GM21367 (cell line): ENCODE data around the gene FBL.
A peak's percentile ranks its signal among the peaks of the same experiment; 100 is the strongest.
"Not testable (repeated sequence)": the region's sequence is repeated elsewhere in the genome, so short reads cannot be mapped to it uniquely, and the experiment has no call there.

Experiments
- ATAC-seq: cut with Tn5 transposase; IDR thresholded peaks from one replicate; pipeline ENCODE4 v1.9.1; 2021; ENCODE audit not compliant: unreplicated experiment

FBL gene

DNA sequence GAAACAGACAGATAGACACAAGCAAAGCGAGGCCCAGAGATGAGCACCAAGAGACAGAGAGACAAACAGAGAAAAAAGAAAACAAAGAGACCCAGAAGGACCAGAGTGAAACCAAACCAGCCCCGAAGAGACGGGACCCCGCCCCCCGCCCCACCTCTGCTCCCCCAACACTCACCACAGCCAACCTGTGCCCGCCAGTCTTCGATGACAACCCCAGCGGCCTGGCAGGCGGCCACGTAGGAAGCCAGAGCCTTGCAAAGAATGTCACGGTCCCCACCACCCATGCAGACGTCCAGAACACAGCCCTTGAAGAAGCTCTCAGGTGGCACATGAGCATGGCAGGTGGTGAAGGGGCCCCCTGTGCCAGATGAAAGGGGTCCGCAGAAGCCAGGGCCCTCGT, 31.3 kb upstream of the FBL start:
- not testable (repeated sequence) for ATAC-seq

DNA sequence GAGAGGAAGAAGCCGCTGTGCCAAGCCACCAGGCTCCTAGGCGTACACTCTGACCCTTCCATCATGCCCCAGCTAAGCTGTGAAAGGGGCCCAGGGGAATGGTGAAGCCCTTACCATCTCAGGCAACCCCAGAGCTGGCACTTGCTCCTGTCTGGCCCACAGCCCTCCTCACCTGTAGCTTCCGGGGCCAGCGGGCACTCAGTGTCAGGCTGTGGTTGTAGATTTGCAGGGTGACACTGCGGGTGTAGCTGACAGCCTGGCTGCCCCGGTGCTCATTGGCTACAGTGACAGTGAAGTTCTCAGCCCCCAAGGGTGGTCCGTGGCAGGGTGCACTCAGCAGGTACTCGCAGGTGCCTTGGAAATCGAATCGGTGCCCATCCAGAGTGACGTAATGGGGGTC, 30.3 kb upstream of the FBL start:
- not testable (repeated sequence) for ATAC-seq

GRCh38 chr19:39875401-39875864, 29.3 kb upstream of the FBL start:
- ATAC-seq, result not testable (repeated sequence)

DNA sequence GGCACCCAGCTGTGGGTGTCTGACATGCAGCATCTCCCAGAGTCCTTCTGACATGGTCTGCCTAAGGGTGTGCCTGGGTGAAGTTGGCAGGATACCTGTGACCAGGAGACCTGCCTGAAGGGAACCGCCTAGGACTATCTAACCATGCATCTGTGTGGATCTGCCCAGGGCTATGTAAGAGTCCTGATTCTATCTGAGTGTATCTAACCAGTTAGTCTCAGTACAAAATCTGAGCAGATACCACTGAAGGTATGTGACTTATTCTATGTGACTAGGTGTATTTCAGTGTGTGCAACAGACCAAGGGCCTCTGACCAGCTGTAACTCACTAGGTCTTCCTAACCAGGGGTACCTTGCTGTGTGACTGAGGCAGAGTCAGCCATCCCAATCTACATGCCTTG, 28.2 kb upstream of the FBL start:
- no peak for ATAC-seq

- ATAC-seq, result no peak
Measured at GRCh38 chr19:39873385-39873784, 27.2 kb upstream of the FBL start.

DNA sequence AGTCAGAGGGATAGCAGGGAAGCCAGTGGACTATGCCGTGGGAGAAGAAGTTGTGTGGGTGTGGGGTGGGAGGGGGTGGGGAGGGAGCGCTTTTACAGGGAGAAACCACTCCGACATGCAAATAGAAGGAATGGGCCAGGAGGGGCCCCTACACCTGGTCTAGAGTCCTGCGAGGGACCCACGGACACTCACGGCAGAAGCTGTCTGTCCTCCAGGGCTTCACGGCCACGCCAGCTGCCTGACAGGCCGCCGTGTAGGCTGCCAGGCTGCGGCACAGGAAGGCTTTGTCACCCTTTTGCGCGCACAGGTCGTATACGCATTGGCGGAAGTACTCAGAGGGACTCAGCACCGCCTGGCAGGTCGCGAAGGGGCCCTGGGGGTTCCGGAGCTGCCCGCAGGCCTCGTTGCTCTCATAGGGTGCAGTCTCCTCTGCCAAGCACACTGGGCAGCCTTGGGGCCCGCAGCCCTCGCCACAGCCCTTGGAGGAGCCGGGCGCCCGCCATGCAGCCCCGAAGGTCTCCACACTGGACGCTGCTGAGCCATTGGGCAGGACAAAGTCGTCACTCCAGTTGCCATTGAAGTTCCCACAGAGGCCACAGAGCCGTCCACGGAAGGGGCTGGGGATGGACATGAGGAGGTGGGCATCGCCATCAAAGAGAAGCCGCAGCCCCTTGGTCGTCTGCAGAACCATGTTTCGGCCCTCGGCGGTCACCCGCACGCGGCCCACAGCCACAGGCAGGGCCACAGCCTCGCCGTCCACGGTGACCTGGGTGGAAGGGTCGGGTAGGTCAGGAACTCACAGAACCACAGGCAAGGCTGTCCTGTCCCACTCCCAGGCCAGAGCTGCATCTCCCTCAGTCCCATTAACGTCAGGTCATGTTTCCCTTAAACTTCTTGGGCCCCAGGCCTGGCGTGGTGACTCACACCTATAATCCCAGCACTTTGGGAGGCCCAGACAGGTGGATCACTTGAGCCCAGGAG, 26.0 kb upstream of the FBL start:
- no peak for ATAC-seq

DNA sequence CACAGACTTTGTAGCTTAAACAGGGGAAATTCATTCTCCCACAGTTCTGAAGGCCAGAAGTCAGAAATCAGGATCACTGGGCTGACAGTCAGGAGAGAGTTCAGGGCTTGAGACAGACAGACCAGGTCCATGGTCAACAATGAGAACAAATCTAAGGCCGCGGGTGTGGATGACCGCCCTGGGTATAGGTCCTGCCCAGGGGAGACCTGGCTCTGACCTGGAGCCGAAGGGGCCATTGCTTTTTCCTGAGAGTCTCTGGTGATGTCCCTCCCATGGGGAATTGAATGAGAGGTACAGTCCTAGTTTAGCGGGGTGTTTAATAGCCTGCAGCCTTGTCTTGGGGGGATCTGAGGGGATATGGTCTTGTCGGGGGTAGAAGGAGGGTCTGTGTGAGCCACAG, 25.2 kb upstream of the FBL start:
- no peak for ATAC-seq

- no peak for ATAC-seq
Measured at GRCh38 chr19:39870171-39870971, 24.2 kb upstream of the FBL start.

GRCh38 chr19:39867952-39868351, 21.8 kb upstream of the FBL start:
- ATAC-seq, result no peak

GRCh38 chr19:39867133-39867532, 21.0 kb upstream of the FBL start:
- no peak for ATAC-seq

GRCh38 chr19:39865953-39866352, 19.8 kb upstream of the FBL start:
- ATAC-seq, result no peak

GRCh38 chr19:39865186-39865585, 19.0 kb upstream of the FBL start:
- ATAC-seq, result no peak

GRCh38 chr19:39864118-39864517, 17.9 kb upstream of the FBL start:
- ATAC-seq, result no peak

DNA sequence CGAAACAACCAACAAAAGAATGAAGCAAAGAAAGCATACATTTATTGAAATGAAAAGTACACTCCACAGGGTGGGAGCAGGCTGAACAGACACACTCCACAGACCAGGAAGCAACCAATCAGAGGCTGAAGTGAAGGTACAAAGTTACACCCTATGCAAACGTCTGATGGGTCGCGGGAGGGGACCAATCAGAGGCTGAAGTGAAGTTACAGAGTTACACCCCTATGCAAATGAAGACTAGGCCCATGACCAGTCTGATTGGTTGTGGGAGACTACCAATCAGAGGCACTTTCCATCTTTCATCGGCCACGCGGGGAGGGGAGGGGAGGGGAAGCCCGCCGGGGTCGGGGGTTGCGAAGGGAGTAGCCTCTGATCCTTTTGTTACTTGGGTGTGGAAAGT, 12.4 kb upstream of the FBL start:
- no peak for ATAC-seq

GRCh38 chr19:39852882-39853281, 6.7 kb upstream of the FBL start:
- ATAC-seq, result no peak

- ATAC-seq, result no peak
Measured at GRCh38 chr19:39850892-39851291, 4.7 kb upstream of the FBL start.

DNA sequence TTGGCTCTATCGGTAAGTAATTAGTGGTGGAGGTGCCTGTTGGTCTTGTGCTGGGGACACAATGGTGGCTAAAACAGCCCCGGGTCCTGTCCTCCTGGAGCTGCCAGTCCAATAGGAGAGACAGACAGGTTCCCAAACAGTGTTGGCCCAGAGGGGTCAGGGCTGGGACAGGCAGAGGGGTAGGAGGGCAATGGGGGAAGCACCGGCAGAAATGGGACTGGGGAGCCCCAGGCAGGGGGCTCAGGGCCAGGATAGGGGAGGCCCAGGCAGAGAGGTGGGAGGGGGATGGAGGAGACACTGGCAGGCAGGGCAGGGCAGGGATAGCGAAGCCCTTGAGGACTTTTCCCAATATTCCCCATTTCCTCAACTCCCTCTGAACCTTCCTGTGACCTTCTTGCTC, 2.2 kb upstream of the FBL start:
- no peak for ATAC-seq

DNA sequence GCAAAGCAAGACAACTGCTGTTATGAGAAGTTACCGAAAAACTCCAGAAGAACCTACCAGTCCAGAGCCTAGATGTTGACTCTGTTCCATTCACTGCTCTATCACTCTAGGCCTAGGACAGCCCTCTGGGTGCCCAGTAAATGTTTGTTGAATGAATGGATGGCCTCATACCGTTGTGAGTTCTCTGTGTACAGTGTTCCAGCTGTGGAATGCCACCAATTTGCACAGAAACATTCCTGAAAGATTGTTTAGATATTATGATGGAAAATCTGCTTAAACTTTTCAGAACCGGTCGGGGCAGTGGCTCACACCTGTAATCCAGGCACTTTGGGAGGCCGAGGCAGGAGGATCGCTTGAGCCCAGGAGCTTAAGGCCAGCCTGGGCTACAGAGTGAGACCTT, 1.3 kb upstream of the FBL start:
- ATAC-seq, result no peak

DNA sequence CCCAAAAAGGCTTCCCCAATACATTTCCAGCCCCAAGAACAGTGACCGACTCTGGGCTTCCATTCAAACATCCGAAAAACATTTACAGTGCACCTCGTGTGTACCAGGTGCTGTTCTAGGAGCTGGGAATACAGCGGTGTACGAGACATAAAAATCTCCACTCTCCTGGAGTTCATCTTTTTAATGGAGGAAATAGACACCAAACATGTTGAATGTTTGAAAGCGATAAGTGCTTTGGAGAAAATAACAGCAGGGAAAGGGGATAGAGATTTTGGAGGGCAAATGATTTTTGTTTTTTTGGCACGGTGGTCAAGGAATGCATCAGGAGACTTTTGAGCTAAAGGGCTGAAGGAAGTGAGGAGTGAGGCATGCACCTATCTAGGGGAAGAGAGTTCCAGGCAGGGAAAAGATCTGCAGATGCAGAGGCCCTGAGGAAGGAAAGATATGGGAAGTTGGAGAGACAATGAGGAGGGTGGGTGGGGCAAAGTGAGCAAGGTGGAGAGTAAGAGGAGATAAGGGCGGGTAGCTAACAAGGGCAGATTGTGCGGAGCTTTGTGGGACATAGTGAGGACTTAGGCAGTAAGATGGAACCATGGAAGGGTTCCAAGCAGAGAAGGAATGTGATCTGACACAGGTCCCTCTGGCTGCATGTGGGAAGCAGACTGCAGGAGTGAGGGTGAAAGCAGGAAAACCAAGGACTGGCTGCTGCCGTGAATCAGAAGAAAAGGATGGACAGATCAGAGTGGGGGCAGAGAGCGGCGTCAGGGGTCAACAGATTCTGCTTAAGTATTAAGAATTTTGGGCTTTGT, 703 bp upstream of the FBL start:
- ATAC-seq, result no peak

DNA sequence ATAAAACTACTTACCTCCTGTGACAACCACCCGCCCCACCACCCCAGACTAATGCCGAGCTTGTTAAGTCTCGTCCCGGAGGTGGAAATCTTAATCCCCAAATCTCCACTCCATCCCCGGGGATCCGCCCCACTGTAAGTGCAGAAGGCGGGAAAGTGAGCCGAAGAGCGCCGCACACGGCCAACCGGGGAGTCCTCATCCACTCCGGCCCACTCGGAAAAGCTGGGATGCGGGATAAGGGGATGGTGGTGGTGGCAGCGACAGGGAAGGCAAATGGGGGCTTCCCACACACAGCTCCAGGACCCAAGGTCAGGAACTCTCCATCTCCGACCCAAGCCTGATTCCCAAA, 621 bp downstream of the FBL start:
- ATAC-seq, result peak; percentile 5

DNA sequence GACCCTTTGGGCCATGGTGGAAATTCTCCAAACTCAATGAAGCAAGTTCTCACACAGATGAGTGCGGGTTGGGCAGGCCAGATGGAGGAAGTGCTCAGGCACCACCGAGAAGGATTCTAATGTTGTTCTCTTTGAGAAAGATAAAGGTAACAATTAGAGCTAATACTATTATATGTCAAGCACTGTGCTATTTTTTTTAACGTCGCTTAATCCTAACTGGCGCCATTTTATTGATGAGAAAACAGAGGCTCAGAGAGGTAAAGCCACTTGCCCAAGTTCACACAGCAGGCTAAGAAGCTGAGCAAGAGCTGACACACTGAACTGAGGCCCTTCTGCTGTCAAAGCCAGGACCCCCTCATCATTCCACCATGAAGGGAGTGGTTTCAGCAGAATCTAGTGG, 1.0 kb downstream of the FBL start:
- no peak for ATAC-seq
